ENCODE results near the gene WLS. TPM values are rescaled to one million over a fixed set of nuclear protein-coding genes. Genes with fewer than 3 reads are reported as not detected.

Gene WLS
- total RNA-seq, 4 donors from 2014 or later = 44.1 to 160 (median 76.8) TPM

DNA sequence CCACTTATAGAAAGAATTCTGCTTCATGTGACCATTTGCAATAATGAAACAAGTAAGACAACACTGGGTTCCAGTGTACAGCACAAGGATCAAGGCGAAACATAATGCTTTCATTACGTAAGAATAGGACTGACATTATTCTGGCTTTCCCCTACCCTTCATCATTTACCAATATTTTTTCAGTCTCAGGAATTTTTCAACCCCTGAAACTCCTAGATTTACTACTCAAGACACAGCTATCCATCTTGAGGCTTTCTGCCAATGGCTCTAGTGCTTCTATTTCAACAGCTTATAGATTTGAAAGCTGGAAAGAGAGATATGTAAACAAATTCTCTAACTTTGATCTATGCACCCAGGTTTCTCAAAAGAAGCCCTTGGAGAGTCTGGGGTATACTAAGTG lies 48.4 kb downstream of the WLS start:
- TF ChIP-seq POLR2A (IDR thresholded peaks at IDR 0.05) = no peak
- TF ChIP-seq, protein P1, sequence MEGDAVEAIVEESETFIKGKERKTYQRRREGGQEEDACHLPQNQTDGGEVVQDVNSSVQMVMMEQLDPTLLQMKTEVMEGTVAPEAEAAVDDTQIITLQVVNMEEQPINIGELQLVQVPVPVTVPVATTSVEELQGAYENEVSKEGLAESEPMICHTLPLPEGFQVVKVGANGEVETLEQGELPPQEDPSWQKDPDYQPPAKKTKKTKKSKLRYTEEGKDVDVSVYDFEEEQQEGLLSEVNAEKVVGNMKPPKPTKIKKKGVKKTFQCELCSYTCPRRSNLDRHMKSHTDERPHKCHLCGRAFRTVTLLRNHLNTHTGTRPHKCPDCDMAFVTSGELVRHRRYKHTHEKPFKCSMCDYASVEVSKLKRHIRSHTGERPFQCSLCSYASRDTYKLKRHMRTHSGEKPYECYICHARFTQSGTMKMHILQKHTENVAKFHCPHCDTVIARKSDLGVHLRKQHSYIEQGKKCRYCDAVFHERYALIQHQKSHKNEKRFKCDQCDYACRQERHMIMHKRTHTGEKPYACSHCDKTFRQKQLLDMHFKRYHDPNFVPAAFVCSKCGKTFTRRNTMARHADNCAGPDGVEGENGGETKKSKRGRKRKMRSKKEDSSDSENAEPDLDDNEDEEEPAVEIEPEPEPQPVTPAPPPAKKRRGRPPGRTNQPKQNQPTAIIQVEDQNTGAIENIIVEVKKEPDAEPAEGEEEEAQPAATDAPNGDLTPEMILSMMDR (IDR thresholded peaks at IDR 0.05) = no peak
- Histone ChIP-seq H3K27ac (no peak overlapping the region), H3K4me3 (no peak overlapping the region), H3K36me3 (no peaks in the 10 kb centered on the region), H3K9me3 (no peaks in the 10 kb centered on the region), H3K27me3 (no peaks in the 10 kb centered on the region), H3K4me1 (no peaks in the 10 kb centered on the region)
- intact Hi-C loops (cut with DNase I; ENCODE audit: low total_unique reads) = no loop called here
- DNase-seq = no peak

DNA sequence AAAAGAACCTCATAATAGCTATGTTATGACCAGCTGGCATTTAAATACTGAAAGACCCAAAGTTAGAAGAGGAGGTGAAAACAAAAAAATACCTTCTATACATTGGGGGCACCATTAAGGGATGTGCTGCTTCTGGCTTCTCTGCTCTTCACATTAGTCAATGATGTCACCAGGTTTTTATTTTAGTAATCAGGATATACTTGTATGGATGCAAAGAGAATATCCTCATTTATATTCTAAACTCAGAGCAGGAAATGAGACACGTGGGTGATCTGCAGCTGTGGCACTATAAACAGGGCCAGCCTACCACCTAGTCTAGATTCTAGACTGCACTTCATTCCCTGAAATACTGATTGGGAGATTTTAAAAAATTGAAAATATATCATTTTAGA lies 51.2 kb downstream of the WLS start:
- no peak for DNase-seq
- no peak overlapping the region for H3K27ac ChIP-seq
- no peaks in the 10 kb centered on the region for H3K36me3 ChIP-seq
- no peaks in the 10 kb centered on the region for H3K9me3 ChIP-seq
- H3K4me3 ChIP-seq = no peak overlapping the region
- TF ChIP-seq POLR2A (IDR thresholded peaks at IDR 0.05) = no peak
- TF ChIP-seq, protein P1 (IDR thresholded peaks at IDR 0.05) = no peak
- H3K4me1 ChIP-seq = no peaks in the 10 kb centered on the region
- intact Hi-C loops (cut with DNase I; ENCODE audit: low total_unique reads) = no loop called here
- no peaks in the 10 kb centered on the region for H3K27me3 ChIP-seq

DNA sequence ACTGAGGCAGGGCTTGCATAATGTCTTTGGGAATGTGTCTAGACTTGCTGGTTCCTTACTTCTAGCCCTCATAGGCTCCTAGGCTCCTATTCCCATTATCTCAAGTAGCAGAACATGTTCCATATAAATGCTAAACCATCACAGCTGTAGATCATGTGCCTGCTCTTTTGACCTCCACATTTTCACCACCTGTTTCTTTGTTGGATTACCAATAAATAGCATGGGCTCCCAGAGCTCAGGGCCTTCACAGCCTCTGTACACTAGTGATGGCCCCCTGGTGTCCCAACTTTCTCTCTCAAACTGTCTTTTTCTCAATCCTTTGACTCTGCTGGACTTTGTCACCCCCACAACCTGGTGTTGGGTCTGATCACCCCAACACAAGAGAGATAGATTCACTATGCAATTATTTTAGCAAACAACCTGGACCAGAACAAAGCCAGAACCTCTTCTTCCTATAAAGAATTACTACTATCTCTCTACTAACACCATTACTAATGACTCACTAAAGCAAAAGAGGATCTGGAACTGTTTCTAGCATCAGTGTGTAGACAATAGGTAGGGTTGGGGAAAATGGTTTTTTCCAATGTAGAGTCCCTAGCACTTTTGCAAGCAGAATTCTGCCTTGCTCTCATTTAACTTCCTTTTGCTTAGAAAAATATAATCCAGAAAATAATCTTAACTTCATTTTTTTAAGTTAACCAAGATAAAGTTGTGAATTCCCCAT lies 51.7 kb downstream of the WLS start:
- Histone ChIP-seq H3K27ac (no peak overlapping the region), H3K4me1 (no peaks in the 10 kb centered on the region), H3K9me3 (no peaks in the 10 kb centered on the region), H3K27me3 (no peaks in the 10 kb centered on the region), H3K36me3 (no peaks in the 10 kb centered on the region), H3K4me3 (no peak overlapping the region)
- DNase-seq = no peak
- intact Hi-C loops (cut with DNase I; ENCODE audit: low total_unique reads) = no loop called here
- TF ChIP-seq, protein P1 (IDR thresholded peaks at IDR 0.05) = no peak
- TF ChIP-seq POLR2A (IDR thresholded peaks at IDR 0.05) = no peak

DNA sequence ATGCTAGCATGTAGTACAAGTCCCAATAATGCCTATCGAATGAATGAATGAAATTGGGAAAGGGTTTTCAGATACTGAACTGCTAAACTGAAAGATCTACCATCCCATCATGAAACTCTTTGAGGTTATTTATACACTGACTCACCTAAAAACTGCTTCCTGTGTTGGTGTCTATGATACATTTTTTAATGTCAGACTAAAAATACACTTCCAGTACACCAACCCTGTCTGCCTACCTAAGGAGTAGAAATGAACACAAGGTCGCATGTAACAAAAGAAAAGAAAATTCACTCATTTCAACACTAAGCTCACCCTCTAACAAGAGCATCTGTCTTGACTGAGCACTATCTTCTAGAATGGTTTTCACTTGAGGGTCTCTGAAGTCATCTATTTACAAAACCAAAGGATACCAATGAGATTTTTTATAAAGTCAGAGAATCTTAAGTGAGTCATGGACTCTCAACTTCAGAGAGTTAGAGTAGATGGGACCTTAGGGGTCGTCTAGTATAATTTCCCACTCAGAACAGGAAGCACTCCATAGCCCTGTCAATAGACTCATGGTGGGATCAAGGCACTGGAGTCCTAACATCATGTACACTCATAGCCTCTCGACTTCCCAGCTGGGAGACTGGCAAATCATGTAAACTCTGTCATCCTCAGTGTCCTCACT lies 53.4 kb downstream of the WLS start:
- no peak for TF ChIP-seq POLR2A (IDR thresholded peaks at IDR 0.05)
- TF ChIP-seq, protein P1 (IDR thresholded peaks at IDR 0.05) = no peak
- intact Hi-C loops (cut with DNase I; ENCODE audit: low total_unique reads) = no loop called here
- Histone ChIP-seq H3K4me3 (no peak overlapping the region), H3K27me3 (no peaks in the 10 kb centered on the region), H3K4me1 (peaks cover 0 to 5% of the 10 kb centered on the region in 2 donors), H3K9me3 (no peaks in the 10 kb centered on the region), H3K27ac (no peak overlapping the region), H3K36me3 (no peaks in the 10 kb centered on the region)
- no peak for DNase-seq
